Testis (tissue), 3 donors: Measurements from ENCODE around the gene UNK. TPM values are rescaled to one million over a fixed set of nuclear protein-coding genes. Genes with fewer than 3 reads are reported as not detected.

Source experiments
- DNase-seq: peaks from one replicate; pipeline ENCODE4 v3.0.0-alpha.2; 2019
- H3K27ac ChIP-seq, 2 donors: fragments of 200-600 bp; sonication (generic); one replicate each; pipeline ENCODE4 v1.5.1; 2019
- H3K27me3 ChIP-seq: fragments of 200-600 bp; sonication (generic); one replicate; pipeline ENCODE4 v1.5.1; 2019
- H3K36me3 ChIP-seq: fragments of 200-600 bp; sonication (generic); one replicate; pipeline ENCODE4 v1.5.1; 2017; ENCODE audit warnings: low read depth; ENCODE audit errors: missing control alignments
- H3K4me1 ChIP-seq: fragments of 200-600 bp; sonication (generic); one replicate; pipeline ENCODE4 v1.5.1; 2019
- H3K4me3 ChIP-seq, 2 donors: fragments of 200-600 bp; sonication (generic); one replicate each; pipeline ENCODE4 v1.5.1; 2017 to 2019
- H3K9me3 ChIP-seq: fragments of 200-600 bp; sonication (generic); one replicate; pipeline ENCODE4 v1.5.1; 2017
- POLR2A ChIP-seq: fragments of 450-650 bp; IDR thresholded peaks from one replicate; pipeline ENCODE4 v1.6.1; 2017; ENCODE audit warnings: antibody characterized with exemption, mild to moderate bottlenecking, moderate library complexity
- WGBS, 2 donors: methylation state at CpG; one replicate each; pipeline ENCODE4 v1.1.5; 2018; 5-methylcytosine and 5-hydroxymethylcytosine counted together
- intact Hi-C: fragments of 100-400 bp; cut with DNase I; formaldehyde crosslinking; loops from one replicate; pipeline ENCODE4 v1.15.1; 2023; ENCODE audit warnings: low total_unique reads
- polyA plus RNA-seq: library from polyadenylated mRNA; stranded (reverse); fragments of 350-450 nt; fragmentation: Illumina TruSeq; extraction: RNeasy Lipid Tissue Mini Kit (QIAGEN cat#74804); gene quantifications from one replicate; pipeline ENCODE4 v1.2.3, GENCODE V29; 2014; ENCODE audit warnings: low read depth, low replicate concordance; ENCODE audit not compliant: insufficient read depth
- total RNA-seq, 2 donors: library from RNA; depleted of rRNA; stranded (reverse); fragments of >200 nt; gene quantifications; one replicate each; pipeline ENCODE4 v1.2.3, GENCODE V29; 2016
- TF ChIP-seq, protein P1 (sequence below), 3 experiments: fragments of 450-650 bp in 2 of 3; fragments of 200-600 bp in 1 of 3; sonication (generic) in 1 of 3; IDR thresholded peaks; one replicate each; pipeline ENCODE4 v1.5.1; 2016 to 2019; ENCODE audit warnings: antibody characterized with exemption in 3 of 3, mild to moderate bottlenecking in 2 of 3, moderate library complexity in 1 of 3

UNK gene
- total and polyA plus RNA-seq, 3 donors from 2014 or later = 57.2 to 76.0 (median 66.7) TPM

DNA sequence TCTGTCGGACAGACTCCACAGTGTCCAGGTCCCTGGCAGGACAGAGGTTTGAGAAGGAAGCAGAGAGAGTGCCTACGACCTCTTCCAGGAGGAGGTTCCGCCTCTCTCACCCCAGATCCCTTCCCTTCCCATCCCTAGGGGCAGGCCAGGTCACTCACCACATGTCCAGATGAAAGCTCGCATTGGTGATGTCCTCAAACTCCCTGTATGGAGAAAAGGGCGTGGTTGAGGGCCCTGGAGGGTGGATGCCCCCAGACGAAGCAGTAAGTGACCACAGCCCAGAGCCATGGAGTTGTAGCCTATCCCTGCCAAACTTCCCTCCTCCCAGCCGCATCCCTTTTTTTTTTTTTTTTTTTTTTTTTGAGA is 56.2 kb downstream of the UNK start:
- Histone ChIP-seq H3K9me3 (no peaks in the 10 kb centered on the region), H3K36me3 (no peaks in the 10 kb centered on the region), H3K4me1 (peaks cover 18% of the 10 kb centered on the region), H3K27me3 (no peaks in the 10 kb centered on the region), H3K4me3 (no peak overlapping the region), H3K27ac (no peak overlapping the region)
- intact Hi-C loops = loop anchor here (10.0 kb wide), 1 partner anchor 66 kb away; a partner anchor contains a TSS
- no peak for DNase-seq
- no peak for TF ChIP-seq POLR2A
- TF ChIP-seq, protein P1, sequence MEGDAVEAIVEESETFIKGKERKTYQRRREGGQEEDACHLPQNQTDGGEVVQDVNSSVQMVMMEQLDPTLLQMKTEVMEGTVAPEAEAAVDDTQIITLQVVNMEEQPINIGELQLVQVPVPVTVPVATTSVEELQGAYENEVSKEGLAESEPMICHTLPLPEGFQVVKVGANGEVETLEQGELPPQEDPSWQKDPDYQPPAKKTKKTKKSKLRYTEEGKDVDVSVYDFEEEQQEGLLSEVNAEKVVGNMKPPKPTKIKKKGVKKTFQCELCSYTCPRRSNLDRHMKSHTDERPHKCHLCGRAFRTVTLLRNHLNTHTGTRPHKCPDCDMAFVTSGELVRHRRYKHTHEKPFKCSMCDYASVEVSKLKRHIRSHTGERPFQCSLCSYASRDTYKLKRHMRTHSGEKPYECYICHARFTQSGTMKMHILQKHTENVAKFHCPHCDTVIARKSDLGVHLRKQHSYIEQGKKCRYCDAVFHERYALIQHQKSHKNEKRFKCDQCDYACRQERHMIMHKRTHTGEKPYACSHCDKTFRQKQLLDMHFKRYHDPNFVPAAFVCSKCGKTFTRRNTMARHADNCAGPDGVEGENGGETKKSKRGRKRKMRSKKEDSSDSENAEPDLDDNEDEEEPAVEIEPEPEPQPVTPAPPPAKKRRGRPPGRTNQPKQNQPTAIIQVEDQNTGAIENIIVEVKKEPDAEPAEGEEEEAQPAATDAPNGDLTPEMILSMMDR (IDR thresholded peaks at IDR 0.05) = no peak
- WGBS, 2 donors = 75 to 93% methylated on average over 6 to 7 of the region's 7 CpGs

DNA sequence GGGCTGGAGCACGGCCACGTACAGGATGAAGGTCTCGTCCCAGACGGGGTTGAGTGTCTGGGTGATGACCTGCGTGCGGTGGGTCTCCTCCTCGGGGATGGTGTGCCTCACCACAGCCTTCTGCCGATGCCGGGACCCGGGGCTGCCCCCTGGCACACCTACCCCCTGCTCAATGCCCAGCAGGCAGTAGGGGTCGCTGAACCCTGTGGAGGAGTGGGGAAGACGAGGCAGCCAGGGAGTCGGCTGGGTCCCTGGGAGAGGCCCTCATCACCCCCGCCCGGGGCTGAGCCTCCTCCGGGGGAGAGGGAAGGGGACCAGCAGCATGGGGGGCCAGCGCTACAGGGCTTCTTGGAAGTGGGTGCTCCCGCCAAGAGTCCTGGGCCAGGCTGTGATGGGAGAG is 57.8 kb downstream of the UNK start:
- Histone ChIP-seq H3K36me3 (no peaks in the 10 kb centered on the region), H3K9me3 (no peaks in the 10 kb centered on the region), H3K4me1 (peaks cover 18% of the 10 kb centered on the region), H3K4me3 (no peak overlapping the region), H3K27ac (no peak overlapping the region), H3K27me3 (no peaks in the 10 kb centered on the region)
- 92 to 93% methylated on average over 8 to 18 of the region's 18 CpGs for WGBS, 2 donors
- intact Hi-C loops = loop anchor here (10.0 kb wide), 1 partner anchor 68 kb away; a partner anchor contains a TSS
- TF ChIP-seq, protein P1 (IDR thresholded peaks at IDR 0.05) = no peak
- no peak for DNase-seq

DNA sequence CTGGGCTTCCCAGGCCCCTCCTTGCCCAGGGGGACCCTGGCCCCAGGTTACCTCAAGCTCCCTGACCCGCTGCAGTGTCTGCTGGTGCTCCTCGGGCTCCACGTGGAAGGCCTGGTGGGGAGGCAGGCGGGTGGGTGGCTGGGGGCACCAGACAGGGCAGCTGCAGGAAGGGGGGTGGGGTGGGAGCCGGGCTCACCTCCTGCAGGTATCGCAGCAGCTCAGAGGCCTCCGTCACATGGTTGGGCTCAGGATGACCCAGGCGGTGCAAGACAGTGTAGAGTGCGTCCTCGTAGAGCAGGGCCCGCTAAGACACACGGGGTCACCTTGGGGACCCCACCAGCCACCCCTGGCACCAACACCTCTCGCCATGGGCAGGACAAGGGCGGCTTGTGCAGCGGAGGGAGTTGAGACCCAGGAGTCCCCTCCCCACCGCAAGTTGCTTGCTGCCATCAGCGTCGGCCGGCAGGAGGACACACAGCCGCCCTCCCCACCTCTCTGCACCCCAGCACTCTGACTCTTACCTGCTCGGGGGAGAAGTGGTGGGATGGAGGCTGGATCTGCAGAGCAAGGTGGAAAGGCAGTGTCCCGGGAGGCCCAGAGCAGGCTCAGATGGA is 58.5 kb downstream of the UNK start:
- no peaks in the 10 kb centered on the region for H3K27me3 ChIP-seq
- no peak overlapping the region for H3K27ac ChIP-seq
- no peaks in the 10 kb centered on the region for H3K9me3 ChIP-seq
- TF ChIP-seq, protein P1 (IDR thresholded peaks at IDR 0.05) = no peak
- TF ChIP-seq POLR2A = no peak
- 84 to 95% methylated on average over 9 to 22 of the region's 22 CpGs for WGBS, 2 donors
- no peak for DNase-seq
- H3K4me1 ChIP-seq = peaks cover 21% of the 10 kb centered on the region
- no peak overlapping the region for H3K4me3 ChIP-seq
- intact Hi-C loops = loop anchor here (10.0 kb wide), 1 partner anchor 68 kb away; a partner anchor contains a TSS
- H3K36me3 ChIP-seq = no peaks in the 10 kb centered on the region

DNA sequence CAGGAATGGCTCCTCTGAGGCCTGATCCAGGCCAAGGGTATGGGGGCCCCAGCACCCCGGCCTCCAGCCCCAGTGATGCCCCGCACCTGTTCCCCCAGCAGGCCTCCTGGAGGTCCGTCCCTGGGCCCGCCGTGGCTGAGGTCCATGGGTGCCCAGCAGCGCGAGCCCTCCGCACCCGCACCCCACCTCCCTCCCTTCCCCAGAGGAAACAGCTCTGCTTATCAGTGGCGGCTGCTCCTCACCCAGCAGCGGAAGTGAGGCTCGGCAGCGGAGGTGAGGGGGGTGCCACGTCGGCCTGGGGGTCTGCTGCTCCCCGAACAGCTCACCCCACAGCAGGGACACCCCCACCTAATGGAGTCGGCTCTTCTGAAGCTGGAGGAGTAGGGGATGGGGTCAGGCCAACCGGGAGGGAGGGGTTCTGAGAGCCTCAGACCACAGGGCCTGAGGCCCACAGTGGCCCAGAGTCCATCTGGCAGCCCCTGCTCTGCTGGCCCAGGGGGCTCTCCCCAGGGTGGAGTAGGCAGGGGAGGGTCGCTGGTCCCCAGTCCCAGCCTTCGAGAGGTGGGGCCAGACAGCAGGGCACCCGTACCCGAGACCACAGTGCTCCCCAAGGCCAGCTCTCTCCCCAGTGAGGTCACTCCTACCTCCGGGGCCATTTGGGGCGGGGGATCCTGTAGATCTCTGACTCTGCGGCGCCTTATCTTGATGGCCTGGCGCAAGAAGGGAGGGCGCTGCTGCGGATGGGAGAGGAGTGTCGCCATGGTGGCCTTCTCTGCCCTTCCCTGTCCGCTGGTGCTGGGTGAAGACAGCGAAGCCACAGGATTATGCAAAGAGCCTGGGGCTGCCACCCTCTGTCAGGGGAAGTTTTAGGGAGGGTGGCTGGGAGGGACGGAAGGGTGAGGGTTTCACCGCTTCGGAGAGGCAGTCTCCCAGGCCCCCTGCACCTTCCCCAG is 59.2 kb downstream of the UNK start, which contains the start of gene UNC13D:
Gene UNC13D, minus strand, starts transcription at position 828 of the 953 bp plus-strand sequence. Its CDS starts 67 bp downstream, at position 761.
- no peak within 1 kb of the TSS for H3K4me3 ChIP-seq
- no peaks in the 10 kb centered on the region for H3K9me3 ChIP-seq
- WGBS, 2 donors = 65 to 85% methylated on average over 3 to 35 of the region's 35 CpGs
- H3K36me3 ChIP-seq = no peaks in the 10 kb centered on the region
- intact Hi-C loops = loop anchor here (10.0 kb wide), 1 partner anchor 69 kb away; a partner anchor contains a TSS
- peak; percentile 30 for DNase-seq
- no peaks in the 10 kb centered on the region for H3K27me3 ChIP-seq
- H3K4me1 ChIP-seq = peaks cover 29% of the 10 kb centered on the region
- no peak for TF ChIP-seq POLR2A
- TF ChIP-seq, protein P1 (IDR thresholded peaks at IDR 0.05) = no peak
- H3K27ac ChIP-seq = peak within 1 kb of the TSS; percentile 55 to 64
